Stimulated activated CD8-positive, alpha-beta memory T cell treated with anti-CD3 and anti-CD28 coated beads, Interleukin-7, amount 100 ng/mL, for 4 hours (primary cell): ENCODE measurements around the gene KLHL18.
A peak's percentile ranks its signal among the peaks of the same experiment; 100 is the strongest.
"Not testable (repeated sequence)": the region's sequence is repeated elsewhere in the genome, so short reads cannot be mapped to it uniquely, and the experiment has no call there.

Experiments used
- DNase-seq, 2 donors: peaks; one replicate each; pipeline ENCODE4 v3.0.0-alpha.2; 2020; ENCODE audit warnings: low read depth in 2 of 2

Gene KLHL18

GRCh38 chr3:47362701-47363100 lies 80.0 kb downstream of the KLHL18 start:
- DNase-seq, result no peak

DNA sequence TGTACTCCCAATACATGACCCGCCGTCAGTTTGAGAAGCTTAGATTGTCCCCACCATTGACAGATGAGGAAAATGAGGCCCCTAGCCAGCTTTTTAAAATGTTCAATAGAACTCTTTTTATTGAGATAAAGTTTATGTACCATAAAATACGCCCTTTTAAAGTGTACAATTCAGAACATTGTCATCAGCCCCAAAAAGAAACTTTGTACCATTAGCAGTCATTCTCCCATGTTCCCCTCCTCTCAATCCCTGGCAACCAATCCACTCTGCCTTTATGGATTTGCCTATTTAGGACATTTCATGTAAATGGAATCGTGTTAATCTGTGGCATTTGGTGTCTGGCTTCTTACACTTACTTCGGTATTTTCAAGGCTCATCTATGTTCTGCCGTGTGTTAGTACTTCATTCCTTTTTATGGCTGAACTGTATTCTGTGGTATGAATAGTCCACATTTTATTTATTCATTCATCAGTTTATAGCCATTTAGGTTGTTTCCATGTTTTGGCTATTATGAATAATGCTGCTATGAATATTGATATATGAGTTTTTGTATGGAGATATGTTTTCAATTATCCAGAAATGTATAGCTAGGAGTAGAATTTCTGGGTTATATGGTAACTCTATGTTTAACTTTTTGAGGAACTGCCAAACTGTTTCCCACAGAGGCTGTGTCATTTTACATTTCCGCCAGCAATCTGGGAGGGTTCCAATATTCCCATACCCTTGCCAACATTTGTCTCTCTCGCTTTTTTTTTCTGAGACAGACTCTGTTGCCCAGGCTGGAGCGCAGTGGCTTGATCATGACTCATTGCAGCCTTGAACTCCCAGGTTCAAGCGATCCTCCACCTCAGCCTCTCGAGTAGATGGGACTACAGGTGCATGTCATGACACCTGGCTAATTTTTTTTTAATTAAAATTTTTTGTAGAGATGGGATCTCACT lies 82.7 kb downstream of the KLHL18 start:
- DNase-seq, result no peak

- no peak for DNase-seq
Measured at GRCh38 chr3:47366833-47367232, 84.1 kb downstream of the KLHL18 start.

DNA sequence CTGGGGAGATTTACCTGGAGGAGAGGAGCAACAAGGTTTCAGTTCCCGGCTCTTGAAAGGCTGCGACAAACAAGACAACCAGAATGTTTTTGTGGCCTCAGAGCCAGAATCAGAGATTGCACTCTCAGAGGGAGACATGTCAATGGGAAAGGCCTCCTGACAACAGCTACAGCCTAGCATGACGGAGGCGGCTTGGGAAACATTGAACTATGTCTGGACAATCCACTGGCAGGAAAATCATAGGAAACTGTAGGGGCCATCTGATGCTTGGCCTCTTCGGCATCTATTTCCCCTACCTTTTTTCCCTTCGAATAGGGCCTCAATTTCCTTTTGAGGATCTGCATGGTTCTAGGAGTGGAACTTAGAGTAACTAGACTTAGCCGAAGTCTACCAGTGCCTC lies 84.9 kb downstream of the KLHL18 start:
- DNase-seq, result no peak

DNA sequence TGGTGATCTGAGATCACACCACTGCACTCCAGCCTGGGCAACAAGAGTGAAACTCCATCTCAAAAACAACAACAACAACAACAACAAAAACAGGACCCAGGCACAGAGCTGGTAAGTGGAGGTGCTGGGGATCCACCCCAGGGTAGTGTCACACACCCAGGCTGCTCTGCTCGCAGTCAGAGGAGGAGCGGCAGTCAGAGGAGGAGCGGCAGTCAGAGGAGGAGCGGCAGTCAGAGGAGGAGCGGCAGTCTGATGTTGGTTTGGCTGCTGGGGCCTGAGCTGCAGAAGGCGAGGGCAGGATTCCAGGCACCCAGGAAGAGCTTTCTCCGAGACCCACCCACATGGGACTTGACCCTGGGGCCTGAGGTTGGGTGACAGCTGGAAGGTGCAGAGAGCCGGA lies 87.3 kb downstream of the KLHL18 start:
- DNase-seq, result not testable (repeated sequence)

DNA sequence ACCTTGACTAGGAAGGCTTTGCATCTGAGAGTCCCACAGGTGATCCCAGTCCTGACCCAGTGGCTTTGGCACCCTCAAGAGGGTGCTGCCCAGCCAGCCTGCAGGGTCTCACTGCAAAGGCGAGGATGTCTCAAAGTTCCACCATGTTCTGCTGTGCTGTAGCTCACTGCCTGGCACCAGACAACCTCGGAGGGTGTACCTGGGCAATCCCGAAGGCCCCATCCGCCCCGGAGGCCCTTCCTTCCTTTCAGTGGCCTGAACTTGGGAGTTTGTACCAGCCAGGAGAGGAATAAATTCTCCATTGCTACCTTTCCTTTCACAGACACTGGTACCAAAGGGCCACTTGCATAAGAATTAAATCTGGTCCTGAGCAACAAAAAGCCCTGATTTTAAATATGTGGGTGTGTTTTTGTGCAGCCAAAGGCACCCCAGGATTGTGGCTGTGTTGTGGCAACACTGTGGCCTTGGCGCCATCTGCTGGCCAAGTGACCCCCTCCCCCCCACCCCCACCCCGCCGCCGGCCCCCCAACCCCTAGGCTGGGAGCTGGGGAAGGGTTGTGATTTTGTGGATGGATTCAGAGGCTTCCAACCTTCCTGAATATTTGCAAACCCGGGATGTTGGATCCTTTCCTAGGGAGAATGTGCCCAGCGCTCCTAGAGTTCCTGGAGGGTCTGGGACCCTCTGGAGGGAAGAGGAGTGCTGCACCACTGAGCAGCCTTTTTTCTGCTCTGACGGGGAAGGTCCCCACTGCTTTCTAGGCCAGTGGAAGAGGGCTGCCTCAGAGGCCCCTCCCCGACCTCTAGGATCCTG lies 88.3 kb downstream of the KLHL18 start:
- no peak for DNase-seq

DNA sequence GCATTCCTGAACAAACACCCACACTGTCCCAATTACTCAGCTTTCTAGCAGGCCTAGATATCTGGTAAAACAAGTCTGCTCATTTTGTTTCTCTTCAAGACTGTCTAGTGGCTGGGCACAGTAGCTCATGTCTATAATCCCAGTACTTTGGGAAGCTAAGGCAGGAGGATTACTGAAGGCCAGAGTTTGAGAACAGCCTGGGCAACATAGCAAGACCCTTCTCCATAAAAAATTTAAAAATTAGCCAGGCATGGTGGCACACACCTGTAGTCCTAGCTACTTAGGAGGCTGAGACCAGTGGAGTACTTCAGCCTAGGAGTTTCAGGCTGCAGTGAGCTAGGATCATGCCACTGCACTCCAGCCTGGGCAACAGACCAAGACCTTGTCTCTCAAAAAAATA lies 91.8 kb downstream of the KLHL18 start:
- no peak for DNase-seq

GRCh38 chr3:47376393-47376792 lies 93.6 kb downstream of the KLHL18 start:
- no peak for DNase-seq

GRCh38 chr3:47377186-47377585 lies 94.4 kb downstream of the KLHL18 start:
- DNase-seq, result no peak

- DNase-seq, result no peak
Measured at GRCh38 chr3:47378869-47379268, 96.1 kb downstream of the KLHL18 start.

DNA sequence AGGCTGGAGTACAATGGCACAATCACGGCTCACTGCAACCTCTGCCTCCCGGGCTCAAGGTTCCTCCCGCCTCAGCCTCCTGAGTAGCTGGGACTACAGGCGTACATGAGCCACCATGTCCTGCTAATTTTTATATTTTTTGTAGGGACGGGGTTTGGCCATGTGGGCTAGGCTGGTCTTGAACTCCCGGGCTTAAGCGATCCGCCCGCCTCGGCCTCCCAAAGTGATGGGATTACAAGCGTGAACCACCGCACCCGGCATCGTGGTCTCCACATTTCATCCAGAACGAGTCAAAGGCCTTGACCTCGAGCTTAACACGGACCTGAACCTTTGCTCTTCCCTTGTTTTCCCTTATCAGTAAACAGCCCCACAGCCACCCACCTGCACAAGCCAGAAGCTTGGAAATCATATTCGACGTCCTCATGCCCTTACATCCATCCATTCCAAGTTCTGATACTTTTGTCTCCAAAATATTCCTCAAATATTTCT lies 96.7 kb downstream of the KLHL18 start:
- DNase-seq, result no peak

DNA sequence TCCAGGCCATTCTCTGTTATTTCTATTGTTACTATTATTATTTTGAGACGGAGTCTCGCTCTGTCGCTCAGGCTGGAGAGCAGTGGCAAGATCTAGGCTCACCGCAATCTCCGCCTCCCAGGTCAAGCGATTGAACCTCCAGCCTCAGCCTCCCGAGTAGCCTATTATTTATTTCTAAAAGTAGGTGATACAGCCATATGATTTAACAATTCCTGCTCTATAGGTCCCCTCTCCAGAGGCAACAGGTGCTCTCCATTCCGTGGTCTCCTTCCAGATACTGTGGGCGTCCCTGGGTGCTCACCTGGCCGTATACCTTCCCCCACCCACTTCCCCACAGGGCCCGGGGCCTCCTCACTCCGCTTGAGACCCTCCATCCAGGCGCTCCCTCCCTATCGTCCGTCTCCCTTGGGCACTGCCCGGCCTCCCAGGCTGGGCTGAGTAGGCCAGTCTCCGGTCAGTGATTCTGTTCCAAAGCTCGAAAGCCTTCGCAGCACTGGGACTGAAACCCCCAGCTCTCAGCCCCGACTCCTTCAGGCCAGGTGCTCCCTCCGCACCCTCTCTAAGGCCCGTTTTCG lies 97.4 kb downstream of the KLHL18 start:
- no peak for DNase-seq

DNA sequence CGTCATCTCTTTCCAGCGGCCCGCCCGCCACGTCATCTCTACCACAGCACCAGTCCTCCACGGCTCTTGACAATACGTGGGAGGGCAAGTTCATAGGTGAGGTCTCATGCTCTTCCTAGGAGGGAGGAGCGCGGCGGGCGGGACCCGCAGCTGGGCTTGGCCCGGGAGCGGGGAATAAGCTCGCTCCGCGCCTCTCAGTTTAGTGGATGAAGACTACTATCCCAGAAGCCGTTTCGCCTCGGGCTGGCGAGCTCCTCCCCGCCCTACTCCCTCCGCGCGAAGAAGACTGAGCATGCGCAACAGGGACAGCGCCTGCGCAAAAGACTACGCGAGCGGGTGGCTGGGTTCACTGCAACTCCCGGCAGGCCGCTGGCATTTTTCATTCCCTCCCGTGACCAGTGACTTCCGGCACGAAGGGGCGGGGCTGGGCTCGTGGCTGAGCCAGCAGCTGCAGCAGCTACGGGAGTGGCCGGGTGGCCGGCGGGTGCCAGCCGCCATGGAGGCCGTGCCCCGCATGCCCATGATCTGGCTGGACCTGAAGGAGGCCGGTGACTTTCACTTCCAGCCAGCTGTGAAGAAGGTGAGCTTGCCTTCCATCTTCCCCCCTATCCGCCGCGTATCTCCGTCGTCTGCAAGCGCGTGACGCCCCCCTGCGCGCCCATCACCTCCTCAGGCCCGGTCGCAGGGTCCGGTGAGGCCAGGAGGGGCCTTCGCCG lies 98.0 kb downstream of the KLHL18 start, which contains the start of gene PTPN23:
Gene PTPN23, plus strand, starts transcription at position 421 of the 716 bp plus-strand sequence. Its CDS starts 76 bp downstream, at position 497.
- DNase-seq, result peak; percentile 96 to 97

- peak; percentile 39 to 67 for DNase-seq
Measured at GRCh38 chr3:47381317-47382157, 98.8 kb downstream of the KLHL18 start.

DNA sequence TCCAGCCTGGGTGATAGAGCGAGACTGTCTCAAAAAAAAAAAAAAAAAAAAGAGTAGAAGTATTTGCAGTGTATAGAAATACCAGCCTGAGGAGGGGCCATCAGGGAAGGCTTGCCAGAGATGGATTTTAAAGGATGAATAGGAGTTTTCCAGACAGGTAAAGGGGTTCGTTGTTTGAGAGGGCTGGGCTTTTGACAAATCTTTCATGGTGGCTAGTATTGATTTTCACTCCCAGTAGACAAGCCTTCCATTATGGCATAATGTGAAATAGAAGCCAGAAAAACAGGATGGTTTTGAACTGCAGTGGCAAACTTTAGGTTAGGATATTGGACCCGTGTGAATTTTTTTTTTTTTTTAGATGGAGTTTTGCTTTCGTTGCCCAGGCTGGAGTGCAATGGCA lies 101.7 kb downstream of the KLHL18 start:
- DNase-seq, result no peak

DNA sequence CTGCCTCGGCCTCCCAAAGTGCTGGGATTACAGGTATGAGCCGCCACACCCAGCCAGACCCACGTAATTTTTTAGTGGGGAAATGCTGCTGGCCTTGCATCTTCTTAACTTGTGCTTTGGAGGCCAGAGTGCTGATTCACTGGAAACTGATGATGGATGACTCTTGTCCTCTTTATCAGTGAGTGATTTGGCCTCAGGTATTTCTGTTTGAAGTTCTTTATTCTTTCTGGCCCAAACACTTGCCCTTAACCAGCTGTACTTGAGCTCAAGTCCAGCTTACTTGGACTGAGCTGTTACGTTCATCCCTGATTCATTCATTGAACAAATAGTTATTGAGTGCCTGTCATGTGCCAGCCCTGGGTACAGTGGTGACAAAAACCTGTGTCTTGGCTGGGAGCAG lies 102.3 kb downstream of the KLHL18 start:
- no peak for DNase-seq

DNA sequence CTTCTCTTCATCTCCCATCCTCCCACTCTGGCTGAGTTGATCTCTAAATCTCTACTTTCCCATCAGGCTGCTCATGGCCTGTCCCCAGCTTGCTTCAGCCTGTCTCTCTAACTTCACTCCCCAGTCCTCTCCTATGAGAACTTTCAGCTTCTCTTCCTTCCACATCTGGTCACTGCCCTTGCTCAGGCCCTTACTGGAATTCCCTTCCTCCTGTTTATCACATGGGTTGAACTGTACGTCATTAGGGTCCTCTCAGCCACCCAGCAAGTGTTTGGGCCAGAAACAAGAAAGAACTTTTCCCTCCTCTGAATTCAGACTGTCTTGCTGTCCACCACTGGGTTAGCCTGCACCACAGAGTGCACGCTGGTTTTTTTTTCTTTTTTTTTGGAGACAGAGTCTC lies 103.1 kb downstream of the KLHL18 start:
- DNase-seq, result no peak

- no peak for DNase-seq
Measured at GRCh38 chr3:47392933-47393332, 110.2 kb downstream of the KLHL18 start.

DNA sequence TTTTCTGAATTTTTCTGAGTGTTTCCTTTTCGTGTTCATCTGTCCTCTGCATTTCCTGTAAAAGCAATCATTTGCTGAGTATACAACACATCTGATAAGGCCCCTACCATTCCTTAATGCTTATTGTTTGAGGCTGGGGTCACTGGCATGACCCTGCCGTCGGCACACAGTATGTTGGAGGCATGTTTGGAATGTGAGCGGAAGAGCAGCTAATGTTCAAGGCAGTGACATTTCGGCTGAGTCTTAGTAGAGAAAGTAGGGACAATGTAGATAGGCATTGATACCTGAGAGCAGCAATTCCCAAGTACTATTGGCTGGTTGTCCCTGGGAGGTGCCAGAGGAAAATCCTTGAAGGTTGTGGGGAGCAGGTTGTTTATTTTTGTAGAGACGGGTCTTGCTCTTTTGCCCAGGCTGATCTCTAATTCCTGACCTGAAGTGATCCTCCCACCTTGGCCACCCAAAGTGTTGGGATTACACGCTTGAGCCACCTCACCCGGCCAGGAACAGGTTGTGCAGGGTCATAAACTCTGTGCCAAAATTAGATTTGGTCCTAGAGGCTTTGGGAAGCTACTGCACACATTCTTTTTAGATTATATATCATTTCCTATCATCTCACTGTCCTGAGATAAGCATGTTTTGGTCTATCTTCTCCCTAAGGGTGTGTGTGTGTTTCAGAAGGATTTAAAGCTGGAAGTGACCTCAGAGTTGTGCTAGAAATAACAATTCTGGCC lies 111.6 kb downstream of the KLHL18 start:
- no peak for DNase-seq

GRCh38 chr3:47394881-47395280 lies 112.1 kb downstream of the KLHL18 start:
- DNase-seq, result no peak
